ENCODE results near the gene APOL2. TPM values are rescaled to one million over a fixed set of nuclear protein-coding genes. Genes with fewer than 3 reads are reported as not detected.

Gene APOL2
- polyA plus RNA-seq, 1 donor (not counting 4 experiments of a cell fraction or from before 2014, with no cell fraction given), result 8.9 TPM

- no peak overlapping the region for H3K4me3 ChIP-seq (ENCODE audit: control insufficient read depth in 2 of 3, extremely low read depth in 1 of 3, insufficient read depth in 2 of 3, low read depth in 1 of 3, low read length in 3 of 3)
- FAIRE-seq (no peak), DNase-seq (ENCODE audit: low read depth, low spot score) (no peak)
- no peak overlapping the region for H3K27ac ChIP-seq (ENCODE audit: control insufficient read depth, insufficient read depth, low read length)
- no peaks in the 10 kb centered on the region for H3K27me3 ChIP-seq (ENCODE audit: control insufficient read depth, extremely low read depth, insufficient read depth, low read length)
- no peaks in the 10 kb centered on the region for H3K9me1 ChIP-seq (ENCODE audit: control insufficient read depth, extremely low read depth, insufficient read depth, low read length)
- H3K36me3 ChIP-seq (ENCODE audit: control insufficient read depth in 2 of 2, extremely low read depth in 1 of 2, insufficient read depth in 2 of 2, low read length in 2 of 2), result no peaks in the 10 kb centered on the region
- H3K4me1 ChIP-seq (ENCODE audit: control insufficient read depth, extremely low read depth, insufficient read depth, low read length), result peaks cover under 1% of the 10 kb centered on the region
- no peak overlapping the region for H3K4me2 ChIP-seq (ENCODE audit: control insufficient read depth, extremely low read depth, insufficient read depth, low read depth, low read length)
- H4K20me1 ChIP-seq (ENCODE audit: control insufficient read depth, extremely low read depth, insufficient read depth, low read length), result no peaks in the 10 kb centered on the region
- no peak overlapping the region for H3K9ac ChIP-seq (ENCODE audit: control insufficient read depth, extremely low read depth, insufficient read depth, low read length)
- no peaks in the 10 kb centered on the region for H3K79me2 ChIP-seq (ENCODE audit: control insufficient read depth, insufficient read depth, low read length)
- TF ChIP-seq EZH2 (IDR thresholded peaks at IDR 0.05; ENCODE audit: low read length) (no peak), CTCF (optimal IDR thresholded peaks at IDR 0.05 in 1 of 3, IDR thresholded peaks at IDR 0.05 in 1 of 3, conservative IDR thresholded peaks at IDR 0.05 in 1 of 3; ENCODE audit: extremely low read depth in 1 of 3, insufficient read depth in 2 of 3, low read length in 3 of 3) (no peak)
- H2AFZ ChIP-seq (ENCODE audit: control insufficient read depth, low read length), result no peak overlapping the region
- dilution Hi-C loops (cut with MboI; ENCODE audit: extremely low pct_ligation_motif_present, low sequenced_read_pairs), result no loop called here
- no peaks in the 10 kb centered on the region for H3K9me3 ChIP-seq (ENCODE audit: control insufficient read depth, low read depth, low read length)
These were observed 5.4 kb upstream of the APOL2 start for GRCh38 chr22:36244522-36245391.

- no peak overlapping the region for H3K27ac ChIP-seq (ENCODE audit: control insufficient read depth, insufficient read depth, low read length)
These were observed 4.7 kb upstream of the APOL2 start for GRCh38 chr22:36243986-36244385.

More at GRCh38 chr22:36243986-36244385, 4.7 kb upstream of the APOL2 start:
- FAIRE-seq (no peak), DNase-seq (ENCODE audit: low read depth, low spot score) (no peak)
- peaks cover 2% of the 10 kb centered on the region for H3K4me1 ChIP-seq (ENCODE audit: control insufficient read depth, extremely low read depth, insufficient read depth, low read length)
- H3K79me2 ChIP-seq (ENCODE audit: control insufficient read depth, insufficient read depth, low read length), result no peaks in the 10 kb centered on the region
- H3K4me3 ChIP-seq (ENCODE audit: control insufficient read depth in 2 of 3, extremely low read depth in 1 of 3, insufficient read depth in 2 of 3, low read depth in 1 of 3, low read length in 3 of 3), result no peak overlapping the region
- dilution Hi-C loops (cut with MboI; ENCODE audit: extremely low pct_ligation_motif_present, low sequenced_read_pairs), result no loop called here
- no peak overlapping the region for H3K4me2 ChIP-seq (ENCODE audit: control insufficient read depth, extremely low read depth, insufficient read depth, low read depth, low read length)
- H3K36me3 ChIP-seq (ENCODE audit: control insufficient read depth in 2 of 2, extremely low read depth in 1 of 2, insufficient read depth in 2 of 2, low read length in 2 of 2), result no peaks in the 10 kb centered on the region
- H2AFZ ChIP-seq (ENCODE audit: control insufficient read depth, low read length), result no peak overlapping the region
- H3K9ac ChIP-seq (ENCODE audit: control insufficient read depth, extremely low read depth, insufficient read depth, low read length), result no peak overlapping the region
- H4K20me1 ChIP-seq (ENCODE audit: control insufficient read depth, extremely low read depth, insufficient read depth, low read length), result no peaks in the 10 kb centered on the region
- no peaks in the 10 kb centered on the region for H3K27me3 ChIP-seq (ENCODE audit: control insufficient read depth, extremely low read depth, insufficient read depth, low read length)
- H3K9me3 ChIP-seq (ENCODE audit: control insufficient read depth, low read depth, low read length), result no peaks in the 10 kb centered on the region
- no peaks in the 10 kb centered on the region for H3K9me1 ChIP-seq (ENCODE audit: control insufficient read depth, extremely low read depth, insufficient read depth, low read length)
- TF ChIP-seq CTCF (optimal IDR thresholded peaks at IDR 0.05 in 1 of 3, IDR thresholded peaks at IDR 0.05 in 1 of 3, conservative IDR thresholded peaks at IDR 0.05 in 1 of 3; ENCODE audit: extremely low read depth in 1 of 3, insufficient read depth in 2 of 3, low read length in 3 of 3) (no peak), EZH2 (IDR thresholded peaks at IDR 0.05; ENCODE audit: low read length) (no peak)

Data from keratinocyte (primary cell).